ENCODE data around the gene SNX3. TPM values are rescaled to one million over a fixed set of nuclear protein-coding genes. Genes with fewer than 3 reads are reported as not detected.

Gene SNX3
- total and polyA plus RNA-seq, 2 experiments from 2014 or later = 291 to 359 TPM

GRCh38 chr6:108236791-108237190 is 24.0 kb downstream of the SNX3 start:
- DNase-seq (ENCODE audit: low spot score) = no peak
- H4K20me1 ChIP-seq (ENCODE audit: insufficient read depth, poor library complexity, severe bottlenecking) = peaks cover 25% of the 10 kb centered on the region
- TF ChIP-seq EZH2 (IDR thresholded peaks at IDR 0.05; ENCODE audit: borderline replicate concordance) (no peak), EZH2phosphoT487 (IDR thresholded peaks at IDR 0.05; ENCODE audit: low read depth, severe bottlenecking, unreplicated experiment) (no peak), CTCF (IDR thresholded peaks at IDR 0.05; ENCODE audit: poor library complexity) (no peak)
- no peak overlapping the region for H3K27ac ChIP-seq
- H2AFZ ChIP-seq = no peak overlapping the region
- H3K27me3 ChIP-seq = no peaks in the 10 kb centered on the region
- H3K9me3 ChIP-seq (ENCODE audit: low read depth) = no peaks in the 10 kb centered on the region
- no peak overlapping the region for H3K4me2 ChIP-seq
- H3K79me2 ChIP-seq = peaks cover 92% of the 10 kb centered on the region
- WGBS (ENCODE audit: low lambda C conversion rate, missing lambda C conversion rate) = 55% methylated on average over 2 of the region's 2 CpGs
- H3K36me3 ChIP-seq (replicated peaks; ENCODE audit: insufficient read depth, low read depth) = no peaks in the 10 kb centered on the region
- H3K9me2 ChIP-seq (replicated peaks; ENCODE audit: insufficient read depth) = no peaks in the 10 kb centered on the region
- peaks cover 4% of the 10 kb centered on the region for H3K4me1 ChIP-seq (ENCODE audit: insufficient read depth)
- H3K4me3 ChIP-seq = no peak overlapping the region

- peaks cover 89% of the 10 kb centered on the region for H3K79me2 ChIP-seq
- no peaks in the 10 kb centered on the region for H3K27me3 ChIP-seq
Measured at GRCh38 chr6:108235127-108235526, 25.7 kb downstream of the SNX3 start.

GRCh38 chr6:108228416-108228815 is 32.4 kb downstream of the SNX3 start:
- peaks cover 54% of the 10 kb centered on the region for H4K20me1 ChIP-seq (ENCODE audit: insufficient read depth, poor library complexity, severe bottlenecking)
- no peaks in the 10 kb centered on the region for H3K27me3 ChIP-seq
- H3K27ac ChIP-seq = no peak overlapping the region
- no peaks in the 10 kb centered on the region for H3K4me1 ChIP-seq (ENCODE audit: insufficient read depth)
- H3K4me2 ChIP-seq = no peak overlapping the region
- H3K9me3 ChIP-seq (ENCODE audit: low read depth) = no peaks in the 10 kb centered on the region
- WGBS (ENCODE audit: low lambda C conversion rate, missing lambda C conversion rate) = 95% methylated on average over 8 of the region's 8 CpGs
- H3K4me3 ChIP-seq = no peak overlapping the region
- no peaks in the 10 kb centered on the region for H3K9me2 ChIP-seq (replicated peaks; ENCODE audit: insufficient read depth)
- TF ChIP-seq EZH2 (IDR thresholded peaks at IDR 0.05; ENCODE audit: borderline replicate concordance) (no peak), EZH2phosphoT487 (IDR thresholded peaks at IDR 0.05; ENCODE audit: low read depth, severe bottlenecking, unreplicated experiment) (no peak), CTCF (IDR thresholded peaks at IDR 0.05; ENCODE audit: poor library complexity) (no peak)
- no peak overlapping the region for H2AFZ ChIP-seq
- H3K79me2 ChIP-seq = peaks cover 84% of the 10 kb centered on the region
- no peak for DNase-seq (ENCODE audit: low spot score)
- no peaks in the 10 kb centered on the region for H3K36me3 ChIP-seq (replicated peaks; ENCODE audit: insufficient read depth, low read depth)

More at GRCh38 chr6:108235127-108235526, 25.7 kb downstream of the SNX3 start:
- H3K4me1 ChIP-seq (ENCODE audit: insufficient read depth) = no peaks in the 10 kb centered on the region
- no peak overlapping the region for H3K27ac ChIP-seq
- H3K9me3 ChIP-seq (ENCODE audit: low read depth) = no peaks in the 10 kb centered on the region
- H2AFZ ChIP-seq = no peak overlapping the region
- WGBS (ENCODE audit: low lambda C conversion rate, missing lambda C conversion rate) = 92% methylated on average over 4 of the region's 4 CpGs
- TF ChIP-seq EZH2phosphoT487 (IDR thresholded peaks at IDR 0.05; ENCODE audit: low read depth, severe bottlenecking, unreplicated experiment) (no peak), CTCF (IDR thresholded peaks at IDR 0.05; ENCODE audit: poor library complexity) (no peak), EZH2 (IDR thresholded peaks at IDR 0.05; ENCODE audit: borderline replicate concordance) (no peak)
- no peak overlapping the region for H3K4me2 ChIP-seq
- H3K9me2 ChIP-seq (replicated peaks; ENCODE audit: insufficient read depth) = no peaks in the 10 kb centered on the region
- H4K20me1 ChIP-seq (ENCODE audit: insufficient read depth, poor library complexity, severe bottlenecking) = peaks cover 33% of the 10 kb centered on the region
- no peaks in the 10 kb centered on the region for H3K36me3 ChIP-seq (replicated peaks; ENCODE audit: insufficient read depth, low read depth)
- H3K4me3 ChIP-seq = no peak overlapping the region
- no peak for DNase-seq (ENCODE audit: low spot score)

GRCh38 chr6:108227290-108227689 is 33.5 kb downstream of the SNX3 start:
- Histone ChIP-seq H3K4me3 (no peak overlapping the region), H3K9me2 (replicated peaks; ENCODE audit: insufficient read depth) (no peaks in the 10 kb centered on the region), H3K79me2 (peaks cover 77% of the 10 kb centered on the region), H3K9me3 (ENCODE audit: low read depth) (no peaks in the 10 kb centered on the region), H3K36me3 (replicated peaks; ENCODE audit: insufficient read depth, low read depth) (no peaks in the 10 kb centered on the region), H2AFZ (no peak overlapping the region), H3K4me2 (no peak overlapping the region), H4K20me1 (ENCODE audit: insufficient read depth, poor library complexity, severe bottlenecking) (peaks cover 51% of the 10 kb centered on the region), H3K4me1 (ENCODE audit: insufficient read depth) (no peaks in the 10 kb centered on the region), H3K27ac (no peak overlapping the region), H3K27me3 (no peaks in the 10 kb centered on the region)
- no peak for DNase-seq (ENCODE audit: low spot score)
- 70% methylated on average over 3 of the region's 3 CpGs for WGBS (ENCODE audit: low lambda C conversion rate, missing lambda C conversion rate)
- TF ChIP-seq EZH2 (IDR thresholded peaks at IDR 0.05; ENCODE audit: borderline replicate concordance) (no peak), CTCF (IDR thresholded peaks at IDR 0.05; ENCODE audit: poor library complexity) (no peak), EZH2phosphoT487 (IDR thresholded peaks at IDR 0.05; ENCODE audit: low read depth, severe bottlenecking, unreplicated experiment) (no peak)
